HG02885 (cell line): Measurements from ENCODE around the gene OPN3.

Source experiments
- ATAC-seq: cut with Tn5 transposase; IDR thresholded peaks from one replicate; pipeline ENCODE4 v1.9.1; 2021; ENCODE audit warnings: mild to moderate bottlenecking; ENCODE audit not compliant: unreplicated experiment, poor library complexity

Gene OPN3

DNA sequence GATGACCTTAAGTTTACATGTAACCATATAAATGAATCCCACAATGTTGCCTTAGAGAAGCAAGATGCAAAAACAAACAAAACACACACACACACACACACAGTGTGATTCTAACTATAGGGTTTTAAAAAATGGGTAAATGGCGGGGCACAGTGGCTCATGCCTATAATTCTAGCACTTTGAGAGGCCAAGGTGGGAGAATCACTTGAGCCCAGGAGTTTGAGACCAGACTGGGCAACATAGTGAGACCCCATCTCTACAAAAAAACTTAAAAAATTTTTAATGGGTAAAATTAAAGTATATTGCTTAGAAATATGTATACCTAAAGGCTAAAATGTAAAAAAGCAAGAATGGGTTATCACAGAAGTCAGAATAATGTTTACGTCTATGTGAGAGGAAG is 92.2 kb downstream of the OPN3 start:
- ATAC-seq, result no peak
